Measurements from ENCODE around the gene GSAP.

GSAP gene

DNA sequence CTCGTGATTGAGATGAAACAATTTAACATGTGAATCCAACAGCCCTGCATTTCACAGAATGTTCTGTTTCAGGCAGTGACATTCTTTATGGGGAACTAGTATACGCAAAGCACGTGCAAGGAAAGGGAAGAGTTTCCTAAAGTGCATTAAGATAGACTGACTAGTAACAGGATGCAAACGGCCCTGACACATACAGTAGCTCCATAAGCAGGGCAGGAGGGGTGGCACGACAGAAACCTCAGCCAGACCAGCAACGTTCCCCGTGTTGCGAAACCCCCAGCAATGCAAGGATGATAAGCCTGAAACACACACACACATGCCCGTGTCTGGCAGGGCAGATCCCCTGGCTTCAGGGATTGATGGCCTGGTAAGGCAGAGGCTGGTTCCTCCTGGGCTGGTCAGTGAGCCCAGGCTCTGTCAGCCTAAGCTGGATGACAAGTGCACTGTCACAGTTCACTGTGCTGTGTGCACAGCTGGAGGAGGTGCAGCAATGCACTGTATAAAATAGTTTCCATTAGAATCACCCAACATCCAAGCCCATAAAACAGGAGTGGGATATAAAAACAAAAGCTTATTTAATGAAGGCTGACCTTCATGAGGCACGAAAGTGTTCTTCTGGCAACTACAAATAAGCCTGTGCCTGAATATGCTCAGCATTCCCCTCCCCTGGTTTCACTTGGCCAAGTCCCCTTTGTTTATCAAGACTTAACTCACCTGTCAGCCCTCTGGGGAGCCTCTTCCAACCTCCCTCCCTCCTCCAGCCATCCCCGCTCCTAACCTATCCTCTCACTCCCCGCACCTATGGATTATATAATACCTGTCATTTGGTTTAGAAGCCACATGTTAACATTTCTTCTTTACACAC lies 88.8 kb downstream of the GSAP start:
- Histone ChIP-seq H3K9me3 (ENCODE audit: control insufficient read depth, low read length) (no peaks in the 10 kb centered on the region), H3K36me3 (ENCODE audit: control insufficient read depth, insufficient read depth, low read length, severe bottlenecking) (no peaks in the 10 kb centered on the region), H3K4me1 (ENCODE audit: control insufficient read depth, insufficient read depth, low read length) (peaks cover 56% of the 10 kb centered on the region), H3K27me3 (replicated peaks; ENCODE audit: control insufficient read depth, insufficient read depth, low read length) (no peaks in the 10 kb centered on the region), H3K4me3 (ENCODE audit: low read length) (no peak overlapping the region), H3K9ac (ENCODE audit: low read length) (peak overlapping the region; percentile 81)
- DNase-seq (ENCODE audit: low read depth) = peak; percentile 81

DNA sequence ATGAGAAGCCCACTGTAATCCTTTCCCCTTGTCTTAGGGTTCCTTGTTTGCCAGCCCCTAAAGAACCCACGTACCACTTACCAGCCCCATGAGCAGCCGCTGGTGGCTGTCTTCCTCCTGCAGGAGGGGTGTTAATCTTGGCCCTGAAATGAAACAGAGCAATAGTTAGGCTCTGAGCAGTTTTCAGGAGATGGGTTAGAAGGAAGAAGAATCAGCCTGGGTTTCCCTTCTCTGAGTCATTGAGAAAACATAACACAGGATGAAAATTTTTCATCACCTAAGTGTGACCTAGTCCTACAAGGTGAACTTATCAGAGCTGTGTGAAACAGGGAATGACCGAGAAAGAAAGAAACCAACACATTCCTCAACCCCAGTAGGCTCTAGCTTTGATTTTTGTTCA lies 90.0 kb downstream of the GSAP start:
- Histone ChIP-seq H3K4me3 (ENCODE audit: low read length) (no peak overlapping the region), H3K9ac (ENCODE audit: low read length) (no peak overlapping the region), H3K9me3 (ENCODE audit: control insufficient read depth, low read length) (no peaks in the 10 kb centered on the region), H3K36me3 (ENCODE audit: control insufficient read depth, insufficient read depth, low read length, severe bottlenecking) (no peaks in the 10 kb centered on the region), H3K27me3 (replicated peaks; ENCODE audit: control insufficient read depth, insufficient read depth, low read length) (no peaks in the 10 kb centered on the region), H3K4me1 (ENCODE audit: control insufficient read depth, insufficient read depth, low read length) (peaks cover 48% of the 10 kb centered on the region)
- no peak for DNase-seq (ENCODE audit: low read depth)

DNA sequence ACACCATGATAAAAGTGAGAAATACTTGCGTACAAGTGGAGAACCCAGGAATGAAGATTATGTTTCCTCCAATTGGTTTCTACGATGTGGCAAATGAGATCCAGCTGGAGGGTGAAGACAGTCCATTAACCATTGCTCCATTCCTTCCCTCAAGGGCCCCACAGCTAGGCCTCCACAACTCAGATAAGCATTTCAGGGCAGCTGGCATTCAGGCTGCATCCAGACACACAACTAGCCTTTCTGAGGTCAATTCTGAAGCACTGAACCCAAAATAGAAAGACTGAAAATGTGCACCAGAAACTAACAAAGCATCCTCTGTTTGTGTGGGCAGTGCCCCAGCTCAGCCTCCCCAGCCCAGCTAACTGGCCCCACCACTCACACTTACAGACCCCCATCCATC lies 94.8 kb downstream of the GSAP start:
- Histone ChIP-seq H3K9me3 (ENCODE audit: control insufficient read depth, low read length) (no peaks in the 10 kb centered on the region), H3K4me3 (ENCODE audit: low read length) (no peak overlapping the region), H3K9ac (ENCODE audit: low read length) (no peak overlapping the region), H3K4me1 (ENCODE audit: control insufficient read depth, insufficient read depth, low read length) (peaks cover 10% of the 10 kb centered on the region), H3K36me3 (ENCODE audit: control insufficient read depth, insufficient read depth, low read length, severe bottlenecking) (no peaks in the 10 kb centered on the region), H3K27me3 (replicated peaks; ENCODE audit: control insufficient read depth, insufficient read depth, low read length) (no peaks in the 10 kb centered on the region)
- peak; percentile 39 for DNase-seq (ENCODE audit: low read depth)

DNA sequence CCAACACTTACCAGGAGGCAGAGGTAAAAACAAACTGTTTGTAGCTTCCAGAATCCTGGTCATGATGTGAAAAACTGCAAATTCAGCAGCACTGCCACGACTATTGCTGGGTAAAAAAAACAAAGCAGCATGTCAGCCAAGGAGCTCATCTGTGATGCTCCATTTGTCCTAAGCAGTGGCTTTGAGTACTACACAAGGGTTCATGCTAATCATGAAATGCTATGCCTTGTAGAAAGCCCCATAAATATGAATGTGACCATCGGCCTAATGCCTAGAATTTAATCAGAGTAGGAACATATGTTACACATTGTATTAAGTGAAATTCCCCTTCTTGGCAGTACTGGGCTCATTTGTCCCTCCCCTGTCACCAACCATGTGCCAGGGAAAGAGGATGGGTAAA lies 95.4 kb downstream of the GSAP start:
- DNase-seq (ENCODE audit: low read depth) = no peak
- H3K36me3 ChIP-seq (ENCODE audit: control insufficient read depth, insufficient read depth, low read length, severe bottlenecking) = no peaks in the 10 kb centered on the region
- H3K4me1 ChIP-seq (ENCODE audit: control insufficient read depth, insufficient read depth, low read length) = peaks cover 13% of the 10 kb centered on the region
- no peaks in the 10 kb centered on the region for H3K9me3 ChIP-seq (ENCODE audit: control insufficient read depth, low read length)
- H3K4me3 ChIP-seq (ENCODE audit: low read length) = no peak overlapping the region
- H3K9ac ChIP-seq (ENCODE audit: low read length) = no peak overlapping the region
- no peaks in the 10 kb centered on the region for H3K27me3 ChIP-seq (replicated peaks; ENCODE audit: control insufficient read depth, insufficient read depth, low read length)

DNA sequence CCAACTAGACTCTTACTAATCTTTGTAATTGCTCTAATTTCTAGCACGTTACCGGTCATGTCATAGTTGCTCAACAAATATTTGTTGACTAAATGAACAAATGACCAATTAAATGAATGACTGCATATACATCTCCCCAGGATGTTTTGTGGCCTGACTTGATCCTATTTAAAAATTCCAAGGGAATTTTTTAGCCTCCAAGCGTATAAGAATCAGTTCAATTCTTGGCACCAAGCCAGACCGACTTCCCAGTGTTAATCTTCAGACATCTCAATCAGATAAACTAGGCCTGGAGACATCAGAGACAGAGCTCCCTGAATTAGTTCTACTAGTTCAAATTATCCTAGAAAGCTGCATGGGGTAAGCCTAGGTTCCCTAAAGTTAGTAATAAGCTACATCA lies 96.0 kb downstream of the GSAP start:
- no peak for DNase-seq (ENCODE audit: low read depth)
- H3K4me1 ChIP-seq (ENCODE audit: control insufficient read depth, insufficient read depth, low read length) = peaks cover 18% of the 10 kb centered on the region
- no peak overlapping the region for H3K4me3 ChIP-seq (ENCODE audit: low read length)
- H3K9me3 ChIP-seq (ENCODE audit: control insufficient read depth, low read length) = no peaks in the 10 kb centered on the region
- H3K9ac ChIP-seq (ENCODE audit: low read length) = no peak overlapping the region
- H3K27me3 ChIP-seq (replicated peaks; ENCODE audit: control insufficient read depth, insufficient read depth, low read length) = no peaks in the 10 kb centered on the region
- no peaks in the 10 kb centered on the region for H3K36me3 ChIP-seq (ENCODE audit: control insufficient read depth, insufficient read depth, low read length, severe bottlenecking)

DNA sequence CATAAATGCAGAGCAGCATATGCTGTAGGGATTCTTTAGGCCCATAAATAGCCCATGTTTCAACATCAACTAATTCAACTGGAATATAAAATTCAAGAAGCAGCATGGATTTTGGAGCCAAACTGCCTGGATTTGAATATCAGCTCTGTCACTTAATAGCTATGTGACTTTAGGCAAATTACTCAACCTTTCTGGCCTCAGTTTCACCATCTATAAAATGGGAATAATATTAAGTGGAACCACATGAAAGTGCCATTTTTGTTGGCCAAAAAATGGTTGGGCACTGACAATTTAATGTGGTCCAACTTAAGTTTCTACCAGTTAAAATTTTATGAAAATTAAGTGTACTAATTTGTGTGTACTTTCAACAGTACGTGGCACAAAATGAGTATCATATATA lies 98.1 kb downstream of the GSAP start:
- Histone ChIP-seq H3K27me3 (replicated peaks; ENCODE audit: control insufficient read depth, insufficient read depth, low read length) (no peaks in the 10 kb centered on the region), H3K4me3 (ENCODE audit: low read length) (no peak overlapping the region), H3K9me3 (ENCODE audit: control insufficient read depth, low read length) (no peaks in the 10 kb centered on the region), H3K9ac (ENCODE audit: low read length) (no peak overlapping the region), H3K4me1 (ENCODE audit: control insufficient read depth, insufficient read depth, low read length) (peaks cover 40% of the 10 kb centered on the region), H3K36me3 (ENCODE audit: control insufficient read depth, insufficient read depth, low read length, severe bottlenecking) (no peaks in the 10 kb centered on the region)
- DNase-seq (ENCODE audit: low read depth) = no peak

GRCh38 chr7:77316219-77316978 lies 99.8 kb downstream of the GSAP start:
- DNase-seq (ENCODE audit: low read depth) = no peak
- no peak overlapping the region for H3K9ac ChIP-seq (ENCODE audit: low read length)
- H3K27me3 ChIP-seq (replicated peaks; ENCODE audit: control insufficient read depth, insufficient read depth, low read length) = no peaks in the 10 kb centered on the region
- no peaks in the 10 kb centered on the region for H3K9me3 ChIP-seq (ENCODE audit: control insufficient read depth, low read length)
- no peak overlapping the region for H3K4me3 ChIP-seq (ENCODE audit: low read length)
- H3K36me3 ChIP-seq (ENCODE audit: control insufficient read depth, insufficient read depth, low read length, severe bottlenecking) = no peaks in the 10 kb centered on the region
- peaks cover 53% of the 10 kb centered on the region for H3K4me1 ChIP-seq (ENCODE audit: control insufficient read depth, insufficient read depth, low read length)

GRCh38 chr7:77315182-77315591 lies 101.0 kb downstream of the GSAP start:
- Histone ChIP-seq H3K27me3 (replicated peaks; ENCODE audit: control insufficient read depth, insufficient read depth, low read length) (no peaks in the 10 kb centered on the region), H3K4me3 (ENCODE audit: low read length) (no peak overlapping the region), H3K36me3 (ENCODE audit: control insufficient read depth, insufficient read depth, low read length, severe bottlenecking) (no peaks in the 10 kb centered on the region), H3K9ac (ENCODE audit: low read length) (peak overlapping the region; percentile 7), H3K9me3 (ENCODE audit: control insufficient read depth, low read length) (no peaks in the 10 kb centered on the region), H3K4me1 (ENCODE audit: control insufficient read depth, insufficient read depth, low read length) (peaks cover 56% of the 10 kb centered on the region)
- DNase-seq (ENCODE audit: low read depth) = peak; percentile 24

- H3K4me3 ChIP-seq (ENCODE audit: low read length) = peak overlapping the region; percentile 56
Observed at GRCh38 chr7:77313876-77314480, 102.2 kb downstream of the GSAP start.

GRCh38 chr7:77313085-77313484 lies 103.1 kb downstream of the GSAP start:
- Histone ChIP-seq H3K4me1 (ENCODE audit: control insufficient read depth, insufficient read depth, low read length) (peaks cover 75% of the 10 kb centered on the region), H3K27me3 (replicated peaks; ENCODE audit: control insufficient read depth, insufficient read depth, low read length) (no peaks in the 10 kb centered on the region), H3K36me3 (ENCODE audit: control insufficient read depth, insufficient read depth, low read length, severe bottlenecking) (no peaks in the 10 kb centered on the region), H3K4me3 (ENCODE audit: low read length) (no peak overlapping the region), H3K9ac (ENCODE audit: low read length) (peak overlapping the region; percentile 75), H3K9me3 (ENCODE audit: control insufficient read depth, low read length) (no peaks in the 10 kb centered on the region)
- no peak for DNase-seq (ENCODE audit: low read depth)

More at GRCh38 chr7:77313876-77314480, 102.2 kb downstream of the GSAP start:
- no peaks in the 10 kb centered on the region for H3K27me3 ChIP-seq (replicated peaks; ENCODE audit: control insufficient read depth, insufficient read depth, low read length)
- H3K9ac ChIP-seq (ENCODE audit: low read length) = peak overlapping the region; percentile 75
- no peak for DNase-seq (ENCODE audit: low read depth)
- H3K9me3 ChIP-seq (ENCODE audit: control insufficient read depth, low read length) = no peaks in the 10 kb centered on the region
- no peaks in the 10 kb centered on the region for H3K36me3 ChIP-seq (ENCODE audit: control insufficient read depth, insufficient read depth, low read length, severe bottlenecking)
- peaks cover 68% of the 10 kb centered on the region for H3K4me1 ChIP-seq (ENCODE audit: control insufficient read depth, insufficient read depth, low read length)

- DNase-seq (ENCODE audit: low read depth) = no peak
- Histone ChIP-seq H3K27me3 (replicated peaks; ENCODE audit: control insufficient read depth, insufficient read depth, low read length) (no peaks in the 10 kb centered on the region), H3K4me3 (ENCODE audit: low read length) (no peak overlapping the region), H3K36me3 (ENCODE audit: control insufficient read depth, insufficient read depth, low read length, severe bottlenecking) (no peaks in the 10 kb centered on the region), H3K9me3 (ENCODE audit: control insufficient read depth, low read length) (no peaks in the 10 kb centered on the region), H3K9ac (ENCODE audit: low read length) (no peak overlapping the region), H3K4me1 (ENCODE audit: control insufficient read depth, insufficient read depth, low read length) (peaks cover 68% of the 10 kb centered on the region)
Observed at GRCh38 chr7:77310982-77311381, 105.2 kb downstream of the GSAP start.
